ENCODE measurements around the gene SIRPB2. TPM values are rescaled to one million over a fixed set of nuclear protein-coding genes. Genes with fewer than 3 reads are reported as not detected.

The SIRPB2 gene
- total RNA-seq, 1 donor from 2014 or later, result not detected

GRCh38 chr20:1465470-1466210 lies 25.6 kb downstream of the SIRPB2 start:
- Mint-ChIP-seq H3K36me3 (no peaks in the 10 kb centered on the region), H3K9me3 (no peaks in the 10 kb centered on the region), H3K4me3 (peak overlapping the region; percentile 82), H3K27ac (peak overlapping the region; percentile 91), H3K27me3 (ENCODE audit: low read depth) (peaks cover 11% of the 10 kb centered on the region), H3K4me1 (peaks cover 18% of the 10 kb centered on the region)
- DNase-seq (ENCODE audit: low spot score in 2 of 2, unreplicated experiment in 2 of 2), result no peak
- no peak for TF ChIP-seq CTCF (IDR thresholded peaks at IDR 0.05; ENCODE audit: unreplicated experiment)

- H3K36me3 Mint-ChIP-seq, result peaks cover 4% of the 10 kb centered on the region
- DNase-seq (ENCODE audit: low spot score in 2 of 2, unreplicated experiment in 2 of 2), result no peak
- H3K9me3 Mint-ChIP-seq, result no peaks in the 10 kb centered on the region
- no peak for TF ChIP-seq CTCF (IDR thresholded peaks at IDR 0.05; ENCODE audit: unreplicated experiment)
- peaks cover 11% of the 10 kb centered on the region for H3K27me3 Mint-ChIP-seq (ENCODE audit: low read depth)
- peaks cover 14% of the 10 kb centered on the region for H3K4me1 Mint-ChIP-seq
- no peak overlapping the region for H3K4me3 Mint-ChIP-seq
- no peak overlapping the region for H3K27ac Mint-ChIP-seq
Observed at GRCh38 chr20:1463971-1464570, 27.1 kb downstream of the SIRPB2 start.

- H3K27me3 Mint-ChIP-seq (ENCODE audit: low read depth), result no peaks in the 10 kb centered on the region
- H3K4me1 Mint-ChIP-seq, result peaks cover 14% of the 10 kb centered on the region
- no peak for TF ChIP-seq CTCF (IDR thresholded peaks at IDR 0.05; ENCODE audit: unreplicated experiment)
- no peak overlapping the region for H3K4me3 Mint-ChIP-seq
- peaks cover 9% of the 10 kb centered on the region for H3K36me3 Mint-ChIP-seq
- no peaks in the 10 kb centered on the region for H3K9me3 Mint-ChIP-seq
- no peak for DNase-seq (ENCODE audit: low spot score in 2 of 2, unreplicated experiment in 2 of 2)
- H3K27ac Mint-ChIP-seq, result no peak overlapping the region
Observed at GRCh38 chr20:1462834-1463233, 28.4 kb downstream of the SIRPB2 start.

- no peak for TF ChIP-seq CTCF (IDR thresholded peaks at IDR 0.05; ENCODE audit: unreplicated experiment)
- Mint-ChIP-seq H3K36me3 (peaks cover 14% of the 10 kb centered on the region), H3K4me3 (no peak overlapping the region), H3K9me3 (no peaks in the 10 kb centered on the region), H3K4me1 (peaks cover 14% of the 10 kb centered on the region), H3K27ac (no peak overlapping the region), H3K27me3 (ENCODE audit: low read depth) (no peaks in the 10 kb centered on the region)
- no peak for DNase-seq (ENCODE audit: low spot score in 2 of 2, unreplicated experiment in 2 of 2)
Observed at GRCh38 chr20:1462001-1462400, 29.2 kb downstream of the SIRPB2 start.

GRCh38 chr20:1460275-1460674 lies 30.9 kb downstream of the SIRPB2 start:
- no peak for DNase-seq (ENCODE audit: low spot score in 2 of 2, unreplicated experiment in 2 of 2)
- Mint-ChIP-seq H3K4me3 (no peak overlapping the region), H3K27ac (no peak overlapping the region), H3K27me3 (ENCODE audit: low read depth) (no peaks in the 10 kb centered on the region), H3K36me3 (peaks cover 14% of the 10 kb centered on the region), H3K9me3 (no peaks in the 10 kb centered on the region), H3K4me1 (peaks cover 8% of the 10 kb centered on the region)
- TF ChIP-seq CTCF (IDR thresholded peaks at IDR 0.05; ENCODE audit: unreplicated experiment), result no peak
